BJ (cell line): ENCODE measurements around the gene EYA4. TPM values are rescaled to one million over a fixed set of nuclear protein-coding genes. Genes with fewer than 3 reads are reported as not detected.

Experiments used
- CTCF ChIA-PET: fragments of 350-600 bp; formaldehyde crosslinking; extraction: SDS; loops from one replicate; lab custom pipeline; 2021; ENCODE audit warnings: antibody characterized with exemption, inconsistent platforms; lab: Yijun Ruan, JAX
- POLR2A ChIA-PET: fragments of 300-600 bp; sonication (Branson Sonifier 250); formaldehyde crosslinking; extraction: SDS; loops from one replicate; lab custom pipeline; 2021; ENCODE audit warnings: antibody characterized with exemption; lab: Charles Lee
- DNase-seq: peaks from one replicate; pipeline ENCODE4 v3.0.0-alpha.2; 2011; ENCODE audit warnings: low read depth
- H3K27me3 ChIP-seq: 2 replicates; pipeline ENCODE4 v1.6.0; 2011; ENCODE audit warnings: low read length; ENCODE audit not compliant: control insufficient read depth, insufficient read depth
- H3K36me3 ChIP-seq: 2 replicates; pipeline ENCODE4 v1.5.1; 2011; ENCODE audit warnings: low read length; ENCODE audit not compliant: control insufficient read depth, insufficient read depth
- H3K4me3 ChIP-seq: 2 replicates; pipeline ENCODE4 v1.5.1; 2011; ENCODE audit warnings: low read depth, mild to moderate bottlenecking, control low read depth, low read length
- polyA plus RNA-seq: library from polyadenylated mRNA; depleted of rRNA; stranded (reverse); fragments of >200 nt; gene quantifications from 2 replicates; pipeline ENCODE4 v1.2.3, GENCODE V29; 2011
- TF ChIP-seq, protein P1 (sequence below): IDR thresholded peaks from 2 replicates; pipeline ENCODE4 v1.5.1; 2011; ENCODE audit warnings: low read depth, mild to moderate bottlenecking, control low read depth, inconsistent platforms, low read length, moderate library complexity; ENCODE audit not compliant: insufficient read depth

The EYA4 gene
- polyA plus RNA-seq, 1 experiment = 0.32 TPM

DNA sequence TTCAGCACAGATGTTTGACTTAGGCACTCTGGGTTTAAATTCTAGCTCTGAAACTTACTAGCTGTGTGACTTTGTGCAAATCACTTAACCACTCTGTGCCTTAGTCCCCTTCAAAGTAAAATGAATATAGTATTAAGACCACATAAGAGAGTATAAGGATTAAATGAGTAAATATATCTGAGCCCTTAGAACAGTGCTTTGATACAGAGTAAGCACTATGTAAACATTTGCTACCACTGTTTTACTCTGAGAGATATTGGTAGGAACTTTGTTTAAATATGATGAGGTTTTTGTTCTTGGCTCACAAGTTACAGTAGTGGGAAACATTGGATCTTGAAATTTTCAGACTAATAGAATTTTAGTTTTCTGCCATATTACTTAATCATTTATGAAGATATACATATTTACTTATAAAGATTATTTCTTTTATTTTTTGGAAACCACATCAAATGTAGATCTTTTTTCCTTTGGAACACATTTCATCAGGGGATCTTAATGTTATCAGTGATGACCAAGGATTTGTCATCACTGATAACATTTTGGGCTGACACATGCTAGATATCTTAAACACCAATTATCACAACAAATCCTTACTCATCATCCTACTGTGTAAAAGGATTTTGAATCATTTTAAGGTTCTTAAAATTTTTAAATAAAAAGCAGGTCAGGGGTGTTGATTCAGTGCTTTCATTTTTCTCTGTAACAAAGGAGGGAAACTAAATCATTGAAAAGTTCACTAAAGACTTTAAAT is 226.2 kb downstream of the EYA4 start:
- Histone ChIP-seq H3K4me3 (no peak overlapping the region), H3K27me3 (no peaks in the 10 kb centered on the region), H3K36me3 (no peaks in the 10 kb centered on the region)
- TF ChIP-seq, protein P1, sequence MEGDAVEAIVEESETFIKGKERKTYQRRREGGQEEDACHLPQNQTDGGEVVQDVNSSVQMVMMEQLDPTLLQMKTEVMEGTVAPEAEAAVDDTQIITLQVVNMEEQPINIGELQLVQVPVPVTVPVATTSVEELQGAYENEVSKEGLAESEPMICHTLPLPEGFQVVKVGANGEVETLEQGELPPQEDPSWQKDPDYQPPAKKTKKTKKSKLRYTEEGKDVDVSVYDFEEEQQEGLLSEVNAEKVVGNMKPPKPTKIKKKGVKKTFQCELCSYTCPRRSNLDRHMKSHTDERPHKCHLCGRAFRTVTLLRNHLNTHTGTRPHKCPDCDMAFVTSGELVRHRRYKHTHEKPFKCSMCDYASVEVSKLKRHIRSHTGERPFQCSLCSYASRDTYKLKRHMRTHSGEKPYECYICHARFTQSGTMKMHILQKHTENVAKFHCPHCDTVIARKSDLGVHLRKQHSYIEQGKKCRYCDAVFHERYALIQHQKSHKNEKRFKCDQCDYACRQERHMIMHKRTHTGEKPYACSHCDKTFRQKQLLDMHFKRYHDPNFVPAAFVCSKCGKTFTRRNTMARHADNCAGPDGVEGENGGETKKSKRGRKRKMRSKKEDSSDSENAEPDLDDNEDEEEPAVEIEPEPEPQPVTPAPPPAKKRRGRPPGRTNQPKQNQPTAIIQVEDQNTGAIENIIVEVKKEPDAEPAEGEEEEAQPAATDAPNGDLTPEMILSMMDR = no peak
- POLR2A ChIA-PET = no interaction called here
- DNase-seq = no peak
- CTCF ChIA-PET = no interaction called here

DNA sequence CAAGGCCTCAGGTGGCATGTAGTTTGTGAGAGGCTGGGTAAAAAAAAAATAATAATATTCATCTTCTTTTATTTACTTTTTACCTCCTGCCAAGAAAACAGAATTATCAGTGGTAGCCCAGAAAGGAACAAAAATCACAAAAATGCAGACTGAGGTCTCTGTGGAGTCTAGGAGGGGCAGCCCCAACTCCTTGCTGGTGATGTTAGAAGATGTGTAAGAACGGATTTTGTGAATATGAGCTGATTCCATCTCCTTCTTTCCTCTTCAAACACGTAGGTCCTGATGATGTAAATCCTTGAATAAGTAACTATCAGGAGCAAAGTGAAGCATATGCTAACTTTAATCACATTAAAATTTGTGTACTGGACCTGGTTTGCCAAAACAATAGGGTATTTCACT is 226.8 kb downstream of the EYA4 start:
- H3K4me3 ChIP-seq = no peak overlapping the region
- ChIA-PET CTCF (no interaction called here), POLR2A (no interaction called here)
- no peaks in the 10 kb centered on the region for H3K36me3 ChIP-seq
- TF ChIP-seq, protein P1 = no peak
- DNase-seq = no peak
- H3K27me3 ChIP-seq = no peaks in the 10 kb centered on the region

DNA sequence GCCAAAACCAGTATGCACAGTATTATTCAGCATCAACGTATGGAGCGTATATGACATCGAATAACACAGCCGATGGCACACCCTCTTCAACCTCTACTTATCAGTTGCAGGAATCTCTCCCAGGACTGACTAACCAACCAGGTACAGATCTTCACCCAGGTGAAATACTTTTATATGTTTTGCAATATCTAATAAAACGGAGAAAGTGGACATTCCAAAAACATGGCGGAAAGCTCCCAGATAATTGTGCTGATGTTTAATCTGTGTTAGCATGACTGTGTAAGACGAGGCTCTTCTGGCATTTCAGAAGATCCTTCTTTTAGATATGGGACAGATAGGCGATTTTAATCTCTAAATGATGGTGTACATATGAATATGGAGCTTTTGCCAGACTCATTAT is 227.4 kb downstream of the EYA4 start:
- ChIA-PET CTCF (interaction anchor here (0.7 kb wide), 1 partner anchor 513 kb away, joined by 3 read pairs; no protein-coding TSS in a partner anchor), POLR2A (no interaction called here)
- TF ChIP-seq, protein P1 = no peak
- H3K4me3 ChIP-seq = no peak overlapping the region
- no peak for DNase-seq
- no peaks in the 10 kb centered on the region for H3K36me3 ChIP-seq
- H3K27me3 ChIP-seq = no peaks in the 10 kb centered on the region

DNA sequence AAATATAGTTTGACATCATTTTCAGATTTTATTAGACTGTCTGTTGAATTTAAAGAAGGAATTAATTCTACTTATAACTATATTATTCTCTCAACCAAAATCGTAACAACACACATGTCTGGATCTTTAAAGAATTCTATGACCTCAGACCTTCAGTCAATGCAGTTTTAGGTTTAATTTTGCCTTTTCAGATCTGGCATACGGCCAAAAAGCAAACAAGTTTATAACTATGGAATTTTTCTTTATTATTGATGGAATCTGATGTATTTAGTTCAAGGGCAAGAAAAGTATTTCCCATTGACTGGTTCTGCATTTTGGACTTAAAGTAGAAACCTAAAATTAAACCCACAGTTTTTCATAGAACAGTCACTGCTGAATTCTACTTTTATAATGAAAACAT is 233.4 kb downstream of the EYA4 start:
- Histone ChIP-seq H3K4me3 (no peak overlapping the region), H3K27me3 (no peaks in the 10 kb centered on the region), H3K36me3 (no peaks in the 10 kb centered on the region)
- TF ChIP-seq, protein P1 = no peak
- ChIA-PET CTCF (no interaction called here), POLR2A (no interaction called here)
- DNase-seq = no peak

DNA sequence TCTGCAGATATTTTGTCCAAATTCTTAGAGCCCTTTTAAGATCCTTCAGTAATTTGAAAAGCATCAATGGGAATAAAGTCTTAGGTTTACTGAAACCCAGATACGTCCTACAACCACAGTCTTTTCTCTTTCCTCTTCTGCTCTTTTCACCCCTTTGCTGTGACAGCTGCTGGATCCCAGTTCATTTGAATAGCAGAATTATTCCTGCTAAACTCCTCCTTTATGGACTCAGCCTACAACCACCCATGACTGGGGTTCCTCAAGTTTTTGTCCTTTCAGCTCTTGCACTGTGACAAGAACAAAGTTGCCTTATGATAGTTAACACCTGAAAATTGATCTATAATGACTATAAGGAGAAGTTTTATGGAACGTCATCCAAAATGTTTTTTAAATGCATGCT is 237.5 kb downstream of the EYA4 start:
- CTCF ChIA-PET = no interaction called here

More for the DNA sequence above, 237.5 kb downstream of the EYA4 start:
- POLR2A ChIA-PET = no interaction called here
- Histone ChIP-seq H3K36me3 (no peaks in the 10 kb centered on the region), H3K27me3 (no peaks in the 10 kb centered on the region; the same call in 1 of the 2 replicates), H3K4me3 (no peak overlapping the region)
- DNase-seq = no peak
- TF ChIP-seq, protein P1 = no peak
